NOMO-1 treated with DMSO at 0.1 percent for 48 hours (cell line): ENCODE data around the gene TMEM51.

ENCODE experiments used
- DNase-seq: peaks from one replicate; lab custom pipeline; 2025; ENCODE audit not compliant: unreplicated experiment; lab: John Stamatoyannopoulos, UW

TMEM51 gene

GRCh38 chr1:15152318-15153183, 996 bp upstream of the TMEM51 start:
- DNase-seq, result no peak

- DNase-seq, result no peak
Measured at GRCh38 chr1:15153842-15154479, 414 bp downstream of the TMEM51 start.

DNA sequence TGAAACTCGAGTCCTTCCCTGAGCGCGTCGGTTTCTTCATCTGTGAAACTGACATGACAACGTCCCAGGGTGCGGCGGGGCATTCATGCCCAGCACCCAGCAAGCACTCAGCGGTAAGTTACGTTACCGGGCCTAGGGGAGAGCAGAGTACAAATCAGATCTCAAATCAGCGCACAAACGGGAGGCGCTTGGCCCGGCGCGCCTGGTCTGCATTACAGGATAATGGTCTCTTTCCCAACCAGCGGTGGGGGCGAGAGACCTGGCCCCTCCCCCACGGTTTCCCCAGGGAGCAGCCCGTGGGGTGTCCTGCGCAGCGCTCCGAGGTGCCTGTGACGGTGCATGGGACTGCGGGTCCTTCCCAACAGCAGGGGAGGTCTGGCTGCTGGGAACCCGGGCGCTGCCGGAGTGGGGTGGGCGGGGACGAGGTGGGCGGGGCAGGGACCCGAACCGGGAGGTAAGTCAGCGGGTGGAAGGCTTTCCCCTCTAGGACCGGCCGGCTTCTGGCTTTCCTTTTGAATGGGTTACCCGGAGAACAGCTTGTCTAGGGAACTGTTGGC, 1.0 kb downstream of the TMEM51 start:
- no peak for DNase-seq

DNA sequence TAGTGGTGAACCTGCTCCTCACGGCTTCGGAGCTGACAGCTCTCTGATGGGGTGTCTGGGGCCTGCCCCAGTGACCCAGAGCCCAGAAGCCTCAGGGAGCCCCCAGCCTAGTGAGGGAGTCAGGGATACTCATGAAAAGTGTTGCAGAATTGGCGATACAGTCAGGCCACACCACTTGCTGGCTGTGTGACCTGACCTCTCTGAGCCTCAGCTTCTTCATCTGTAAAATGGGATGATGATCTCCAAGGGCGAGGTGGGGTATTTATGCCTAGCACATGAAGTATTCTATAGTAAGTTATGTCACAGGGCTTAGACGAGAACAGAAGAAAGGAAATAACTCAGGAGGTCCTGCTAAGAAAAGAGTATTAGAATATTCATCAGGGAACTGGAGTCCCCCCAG, 1.6 kb downstream of the TMEM51 start:
- no peak for DNase-seq

DNA sequence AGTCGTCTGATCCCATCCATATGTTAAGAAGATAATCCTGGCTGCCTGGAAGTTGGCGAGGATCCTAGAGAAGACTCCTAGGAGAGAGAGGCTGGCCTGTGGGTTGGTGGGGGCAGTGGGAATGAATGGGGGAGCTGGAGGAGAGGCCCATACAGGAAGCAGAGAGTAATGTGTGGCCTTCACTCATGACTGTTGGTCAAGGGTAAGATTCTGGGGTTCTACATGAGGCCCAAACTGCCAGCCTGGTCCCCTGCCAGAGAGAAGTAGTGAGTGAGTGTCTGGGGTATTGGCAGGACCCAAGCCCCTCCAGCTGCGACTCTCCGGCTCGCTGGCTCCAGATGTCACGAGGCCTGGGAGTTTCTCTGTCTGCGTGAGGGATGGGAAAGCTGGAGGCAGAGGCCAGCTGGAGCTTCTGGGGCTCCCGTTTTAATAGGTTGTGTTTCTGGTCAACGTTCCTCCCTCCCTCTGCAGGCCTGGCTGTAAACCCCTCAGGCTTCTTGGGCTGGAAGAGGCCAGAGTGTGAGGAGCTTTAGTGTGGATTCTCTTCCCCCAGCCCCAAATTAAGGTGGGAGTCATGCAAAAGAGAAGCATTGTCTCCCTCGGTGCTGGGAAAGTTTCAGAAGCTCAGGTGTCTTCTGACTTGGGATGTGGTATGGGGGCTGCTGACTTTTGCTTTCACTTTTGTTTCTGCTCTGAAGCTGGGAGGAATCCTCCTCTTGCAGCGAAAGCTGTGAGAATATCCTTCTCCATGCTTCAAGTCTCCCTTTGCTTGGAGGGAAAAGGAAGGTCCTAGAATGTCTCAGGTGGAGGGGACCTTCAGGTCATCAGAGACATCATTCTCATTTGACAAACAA, 2.6 kb downstream of the TMEM51 start:
- DNase-seq, result no peak

DNA sequence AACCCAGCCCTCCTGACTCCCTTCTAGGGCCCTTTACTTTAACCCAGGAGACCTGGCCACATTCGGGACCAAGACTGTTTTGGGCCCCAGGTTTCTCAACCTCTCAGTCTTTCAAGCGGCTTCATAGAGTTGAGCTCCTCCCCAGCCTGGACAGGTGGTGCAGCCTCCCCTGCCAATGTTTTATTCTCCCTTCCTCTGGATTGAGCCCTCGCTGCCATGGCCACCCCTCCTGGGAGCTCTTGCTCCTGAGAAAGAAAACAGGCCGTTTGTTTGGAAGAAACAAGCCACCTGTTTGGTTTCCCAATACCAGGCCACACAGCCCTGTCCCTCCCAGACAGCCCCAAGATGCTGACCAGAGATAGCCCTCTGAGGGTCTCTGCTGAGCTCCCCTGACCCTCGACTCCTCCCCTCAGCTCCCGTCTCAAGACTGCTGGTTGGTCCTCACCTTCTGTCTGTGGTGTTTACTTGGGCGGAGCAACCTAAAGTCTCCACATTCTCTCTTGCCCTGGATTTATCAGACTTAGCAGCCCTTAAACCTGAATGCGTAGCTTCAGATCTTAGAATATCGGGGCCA, 3.3 kb downstream of the TMEM51 start:
- DNase-seq, result no peak

- DNase-seq, result no peak
Measured at GRCh38 chr1:15157524-15158399, 4.2 kb downstream of the TMEM51 start.

- DNase-seq, result no peak
Measured at GRCh38 chr1:15158506-15159165, 5.1 kb downstream of the TMEM51 start.

GRCh38 chr1:15159166-15159555, 5.6 kb downstream of the TMEM51 start:
- no peak for DNase-seq

DNA sequence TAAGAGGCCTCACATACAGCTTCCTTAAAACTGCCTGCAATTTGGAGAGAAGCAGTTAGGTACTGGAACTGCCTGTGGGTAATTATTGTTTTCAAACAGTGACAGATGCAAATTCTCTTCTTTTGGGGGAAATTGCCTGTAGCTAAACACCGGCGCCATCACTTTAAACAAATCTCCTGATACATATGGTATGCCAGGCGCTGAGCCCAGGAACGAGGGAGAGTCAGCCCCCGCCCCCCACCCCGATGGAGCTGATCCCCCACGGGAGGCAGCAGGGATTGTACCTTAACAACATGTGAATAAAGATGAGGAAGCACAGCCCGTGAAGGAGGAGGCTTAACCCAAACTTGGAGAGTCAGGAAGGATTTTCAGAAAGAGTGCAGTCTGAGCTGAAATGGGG, 7.1 kb downstream of the TMEM51 start:
- no peak for DNase-seq

GRCh38 chr1:15167386-15167785, 13.8 kb downstream of the TMEM51 start:
- no peak for DNase-seq

GRCh38 chr1:15168479-15168878, 14.9 kb downstream of the TMEM51 start:
- no peak for DNase-seq

DNA sequence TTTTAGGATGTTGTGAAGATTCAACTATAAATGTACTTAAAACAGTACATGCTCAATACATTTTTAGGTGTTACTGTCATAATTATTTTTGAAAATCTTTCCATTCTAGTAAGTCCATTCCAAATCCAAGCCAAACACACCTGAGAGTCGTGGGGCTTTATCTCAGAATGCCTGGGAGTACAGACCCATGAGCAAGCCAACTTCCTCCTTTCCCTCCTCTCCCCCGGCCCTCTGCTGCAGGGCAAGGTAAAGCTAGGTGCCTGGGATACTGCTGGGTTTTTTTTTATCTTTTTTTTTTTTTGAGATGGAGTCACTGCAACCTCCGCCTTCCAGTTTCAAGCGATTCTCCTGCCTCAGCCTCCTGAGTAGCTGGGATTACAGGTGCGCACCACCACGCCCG, 16.5 kb downstream of the TMEM51 start:
- DNase-seq, result no peak

DNA sequence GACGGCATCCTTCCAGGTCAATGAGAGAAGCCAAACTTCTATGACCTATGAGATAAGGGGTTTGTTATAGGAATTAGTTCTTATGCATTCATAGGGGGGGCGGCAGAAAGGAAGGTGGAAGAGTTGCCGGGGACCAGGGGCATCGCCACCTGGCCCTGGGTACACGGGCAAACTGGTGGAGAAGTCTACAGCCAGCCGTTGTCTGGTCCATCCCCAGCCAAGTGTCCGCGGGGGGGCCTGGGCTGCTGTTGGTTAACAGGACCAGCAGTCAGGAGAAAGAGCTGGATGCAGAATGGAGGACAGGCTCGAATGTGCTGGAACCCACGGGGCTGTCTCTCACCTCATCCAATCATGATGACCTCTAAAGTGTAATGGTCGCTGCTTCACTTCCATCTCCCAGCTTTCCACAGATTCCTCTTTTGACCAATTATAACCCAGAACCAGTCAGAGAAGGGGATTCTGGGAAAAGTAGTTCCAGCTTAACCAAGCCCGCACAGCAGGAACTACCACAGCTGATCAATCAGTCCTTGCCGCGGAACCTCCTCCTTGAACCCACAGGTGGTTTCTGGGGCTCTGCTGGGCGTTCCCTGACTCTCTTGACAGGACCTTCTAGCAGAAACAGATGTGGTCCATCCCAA, 17.8 kb downstream of the TMEM51 start:
- DNase-seq, result no peak

- no peak for DNase-seq
Measured at GRCh38 chr1:15172405-15173259, 19.1 kb downstream of the TMEM51 start.

GRCh38 chr1:15173863-15174614, 20.5 kb downstream of the TMEM51 start:
- no peak for DNase-seq

DNA sequence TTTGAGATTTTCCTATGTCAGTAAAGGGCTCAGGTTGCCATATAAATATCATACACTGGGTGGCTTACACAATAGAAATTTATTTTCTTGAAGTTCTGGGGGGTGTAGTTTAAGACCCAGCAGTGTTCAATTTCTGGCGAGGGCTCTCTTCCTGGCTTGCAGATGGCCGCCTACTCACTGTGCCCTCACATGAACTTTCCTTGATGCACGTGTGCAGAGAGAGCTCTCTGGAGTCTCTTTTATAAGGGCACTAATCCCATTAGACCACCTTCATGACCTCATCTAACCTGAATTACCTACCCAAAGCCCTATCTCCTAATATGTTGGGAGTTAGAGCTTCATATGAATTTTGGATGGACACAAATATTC, 21.1 kb downstream of the TMEM51 start:
- no peak for DNase-seq
